NCI-H2227 (cell line): Measurements from ENCODE around the gene CFAP61.
"Not testable (repeated sequence)": the region's sequence is repeated elsewhere in the genome, so short reads cannot be mapped to it uniquely, and the experiment has no call there.

Source experiments
- DNase-seq: peaks from one replicate; lab custom pipeline; 2025; ENCODE audit not compliant: unreplicated experiment; lab: John Stamatoyannopoulos, UW

The CFAP61 gene

DNA sequence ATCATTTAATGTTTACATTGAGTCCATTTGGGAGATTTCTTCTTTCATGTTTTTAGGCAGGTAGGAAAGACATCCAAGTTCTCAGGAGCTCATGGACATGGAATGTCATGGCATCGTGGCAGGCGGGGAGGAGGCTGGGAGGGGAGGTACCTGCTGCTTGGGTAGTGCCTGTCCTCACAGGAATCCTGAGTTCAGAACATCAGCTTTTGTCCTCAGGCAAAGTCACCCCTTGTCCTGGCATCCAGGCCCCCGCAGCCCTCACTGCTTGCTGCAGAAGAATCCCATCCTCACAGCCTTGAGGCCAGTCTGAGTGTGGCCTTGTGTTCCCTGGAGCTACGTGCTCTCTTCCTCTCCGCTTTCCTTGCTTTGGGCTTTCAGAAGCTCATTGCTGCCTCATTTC is 157.4 kb downstream of the CFAP61 start:
- DNase-seq = no peak

DNA sequence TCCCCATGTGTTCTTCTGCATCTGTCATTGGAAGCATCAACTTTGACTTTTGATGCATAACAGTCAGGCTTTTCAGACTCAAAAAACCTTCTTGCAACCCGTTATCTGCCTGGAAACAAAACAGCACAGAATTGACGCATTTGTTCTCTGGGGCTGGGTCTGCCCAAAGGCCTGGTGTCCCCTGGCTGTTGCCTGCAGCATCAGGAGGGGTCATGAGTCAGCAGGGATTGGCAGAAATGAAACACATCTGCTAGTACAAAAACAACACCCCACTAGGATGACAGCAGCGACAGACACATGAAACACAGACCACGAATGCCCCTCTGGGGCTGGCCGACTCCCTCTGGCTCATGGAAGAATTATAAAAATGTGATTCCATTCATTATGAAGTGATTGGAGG is 158.0 kb downstream of the CFAP61 start:
- no peak for DNase-seq

DNA sequence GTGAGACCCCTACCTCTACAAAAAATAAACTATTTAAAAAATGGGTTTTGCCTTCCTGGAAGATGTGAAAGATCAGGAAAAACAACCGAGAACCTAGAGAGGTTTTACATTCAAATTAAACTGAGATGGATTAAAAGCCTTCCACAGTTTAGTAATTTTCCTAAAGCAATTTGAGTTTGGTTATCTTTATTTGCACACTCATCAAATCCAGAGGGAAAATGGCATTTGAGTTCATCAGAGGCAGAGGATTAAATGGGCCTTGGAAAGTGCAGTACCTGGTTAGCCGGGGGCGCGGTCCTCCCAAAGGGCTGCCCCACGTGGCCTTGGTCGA is 158.6 kb downstream of the CFAP61 start:
- DNase-seq = no peak

DNA sequence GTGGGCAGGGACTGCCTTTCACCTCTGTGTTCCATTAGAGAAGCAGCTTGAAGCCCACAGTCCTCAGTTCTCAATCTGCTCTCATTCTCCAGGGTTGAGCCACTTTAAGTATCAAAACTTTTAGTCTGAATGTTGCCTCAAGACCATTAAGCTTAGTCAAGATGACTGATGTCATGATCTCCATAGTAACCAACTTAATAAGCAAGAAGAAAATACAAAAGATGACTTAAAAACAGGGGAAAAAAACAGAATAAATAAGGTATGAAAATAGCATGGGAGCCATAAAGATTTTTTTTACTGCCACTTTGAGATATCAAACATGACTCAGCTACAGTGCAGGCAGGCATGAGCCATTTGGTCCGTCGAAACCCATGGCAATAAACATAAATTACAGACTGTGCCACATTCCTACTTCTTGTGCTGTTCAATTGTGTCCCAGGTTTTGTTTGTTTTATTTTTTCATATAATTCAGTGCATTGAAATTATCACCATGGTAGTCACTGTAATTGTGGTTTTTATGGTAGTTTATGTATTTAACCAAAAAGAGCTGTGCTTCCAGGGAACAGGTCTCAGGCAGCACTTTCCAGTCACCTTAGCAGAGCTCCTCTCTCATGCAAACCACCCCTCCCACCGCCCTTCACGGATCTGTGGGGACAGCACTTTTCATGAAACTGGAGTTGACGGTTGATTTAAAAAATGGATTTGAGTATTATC is 159.1 kb downstream of the CFAP61 start:
- DNase-seq = peak; percentile 69

DNA sequence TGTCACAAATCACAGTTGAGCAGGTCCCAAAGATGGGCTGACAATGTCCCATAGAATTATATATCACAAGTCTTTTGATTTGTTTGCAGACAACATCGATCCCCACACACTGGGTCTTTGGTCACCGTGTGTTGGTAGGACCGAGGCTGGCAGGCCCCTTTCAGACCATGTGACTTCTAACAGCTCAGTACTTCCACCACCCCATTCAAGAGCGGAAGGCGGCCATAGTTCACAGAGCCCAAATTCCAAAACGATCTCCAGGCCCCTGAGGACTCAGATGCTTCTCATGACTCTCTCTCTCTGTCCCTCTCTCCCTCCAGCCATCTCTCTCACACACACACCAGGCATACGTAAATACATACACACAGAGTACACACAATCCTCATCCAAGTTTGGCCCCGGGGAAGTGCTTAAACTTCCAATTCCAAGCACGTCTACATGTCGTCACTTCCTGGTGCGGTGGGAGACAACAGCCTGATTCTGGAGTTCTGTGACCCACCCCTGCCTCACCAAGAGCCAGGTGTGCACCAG is 159.7 kb downstream of the CFAP61 start:
- DNase-seq = no peak

DNA sequence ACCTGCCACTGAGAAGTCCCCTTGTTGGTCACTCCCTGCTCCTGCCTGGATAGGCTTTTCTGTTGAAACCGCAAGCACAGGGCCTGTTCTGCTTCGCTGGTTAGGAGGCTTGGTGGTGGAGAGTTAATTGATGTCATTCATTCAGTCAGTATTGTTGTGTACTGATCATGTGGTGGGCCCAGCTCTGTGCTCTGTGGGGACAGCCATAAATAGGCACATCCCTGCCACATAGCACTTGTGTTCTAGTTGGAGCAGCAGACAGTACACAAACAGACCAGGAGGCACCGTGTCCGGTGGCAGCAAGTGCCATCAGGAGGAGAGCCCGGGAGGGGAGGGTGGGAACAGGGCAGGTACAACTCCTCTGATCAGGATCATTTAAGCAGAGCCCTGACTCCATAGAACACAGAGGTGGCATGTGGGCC is 160.4 kb downstream of the CFAP61 start:
- DNase-seq = no peak

DNA sequence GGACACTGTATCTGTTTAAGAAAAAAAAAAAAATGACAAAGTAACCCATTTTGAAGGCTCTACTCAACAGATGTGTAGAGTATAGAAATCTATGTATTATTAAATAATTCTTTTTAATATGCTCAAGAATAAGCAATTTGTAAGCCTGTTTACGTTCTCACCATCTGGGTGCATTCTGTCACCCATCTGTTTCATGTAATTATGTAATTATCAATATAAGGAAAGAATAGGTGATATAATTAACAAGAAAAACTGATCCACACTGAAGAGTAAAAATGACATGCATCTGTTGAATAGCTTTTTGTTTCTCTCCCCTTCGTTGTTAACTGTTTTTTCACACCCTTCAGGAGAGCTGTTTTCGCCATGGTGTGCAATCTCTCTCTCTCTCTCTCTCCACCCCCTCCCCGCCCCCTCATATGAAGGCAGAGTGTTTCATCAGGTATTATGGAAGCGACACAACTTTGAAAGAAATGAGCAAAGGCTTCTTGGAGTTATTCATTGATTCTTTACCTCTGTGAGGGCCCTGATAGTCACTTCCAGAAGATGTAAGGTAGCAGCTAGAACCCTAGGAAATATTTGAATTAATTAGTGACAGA is 161.3 kb downstream of the CFAP61 start:
- no peak for DNase-seq

- peak; percentile 56 for DNase-seq
Observed at GRCh38 chr20:20214757-20215275, 162.5 kb downstream of the CFAP61 start.

GRCh38 chr20:20215976-20216727 is 163.8 kb downstream of the CFAP61 start:
- DNase-seq = peak; percentile 46

GRCh38 chr20:20216941-20217340 is 164.6 kb downstream of the CFAP61 start:
- DNase-seq = no peak

- no peak for DNase-seq
Observed at GRCh38 chr20:20217621-20218020, 165.3 kb downstream of the CFAP61 start.

DNA sequence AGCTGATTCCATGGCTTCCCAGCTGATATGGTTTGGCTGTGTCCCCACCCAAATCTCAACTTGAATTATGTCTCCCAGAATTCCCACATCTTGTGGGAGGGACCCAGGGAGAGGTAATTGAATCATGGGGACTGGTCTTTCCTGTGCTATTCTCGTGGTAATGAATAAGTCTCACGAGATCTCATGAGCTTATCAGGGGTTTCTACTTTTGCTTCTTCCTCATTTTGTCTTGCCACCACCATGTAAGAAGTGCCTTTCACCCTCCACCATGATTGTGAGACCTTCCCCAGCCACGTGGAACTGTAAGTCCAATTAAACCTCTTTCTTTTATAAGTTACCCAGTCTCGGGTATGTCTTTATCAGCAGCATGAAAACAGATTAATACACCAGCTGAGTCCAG is 165.8 kb downstream of the CFAP61 start:
- not testable (repeated sequence) for DNase-seq

DNA sequence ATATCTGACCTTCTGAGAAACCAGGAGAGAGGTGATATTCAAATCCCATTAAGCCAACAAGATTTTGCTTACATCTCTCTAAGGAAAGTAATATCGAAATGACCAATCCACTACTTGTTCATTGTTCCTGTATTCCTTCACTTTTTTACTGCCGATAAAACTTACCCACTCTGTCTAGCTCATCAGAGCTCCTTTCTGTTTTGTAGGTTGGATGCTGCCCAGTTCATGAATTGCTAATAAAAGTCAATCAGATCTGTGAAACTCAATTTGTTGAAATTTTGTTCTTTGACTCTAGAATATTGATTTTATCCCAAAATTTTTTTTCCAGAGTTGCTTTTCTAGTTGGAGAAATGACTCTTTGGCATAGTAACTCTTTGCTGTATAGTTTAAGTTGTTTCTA is 166.7 kb downstream of the CFAP61 start:
- DNase-seq = no peak

DNA sequence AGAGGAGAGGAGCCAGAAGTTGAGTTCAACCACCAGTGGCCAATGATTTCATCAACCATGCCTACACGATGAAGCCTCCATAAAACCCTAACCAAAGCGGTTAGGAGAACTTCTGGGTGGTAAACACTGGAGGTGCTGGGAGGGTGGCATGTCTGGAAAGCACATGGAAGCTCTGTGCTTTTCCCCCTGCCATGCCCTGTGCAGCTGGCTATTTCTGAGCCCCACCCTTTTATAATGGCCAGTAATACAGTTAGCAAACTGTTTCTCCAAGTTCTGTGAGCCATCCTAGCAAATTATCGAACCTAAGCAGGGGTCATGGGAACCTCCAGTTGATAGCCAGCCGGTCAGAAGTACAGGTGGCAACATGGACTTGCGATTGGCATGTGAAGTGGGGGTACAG is 167.8 kb downstream of the CFAP61 start:
- DNase-seq = no peak

- peak; percentile 24 for DNase-seq
Observed at GRCh38 chr20:20223981-20224380, 171.6 kb downstream of the CFAP61 start.

DNA sequence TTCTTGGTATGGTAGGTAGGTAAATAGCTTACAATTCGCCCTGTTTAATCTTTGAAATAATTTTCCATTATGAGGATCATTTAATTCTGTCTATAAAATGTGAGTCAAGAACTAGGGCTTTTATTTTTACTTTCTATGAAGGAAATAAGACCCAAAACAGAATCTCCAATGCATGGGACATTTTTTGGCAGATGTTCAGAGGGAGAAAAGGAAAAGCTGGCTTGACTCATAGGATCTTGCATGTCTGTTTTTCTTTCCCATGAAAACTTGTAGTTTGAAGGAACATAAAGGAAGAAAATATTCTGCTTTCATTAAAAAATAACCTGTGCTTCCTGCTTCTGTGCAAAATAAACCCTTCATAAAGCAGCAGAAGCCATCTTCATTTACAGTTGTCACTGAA is 172.5 kb downstream of the CFAP61 start:
- no peak for DNase-seq

GRCh38 chr20:20225325-20226043 is 173.2 kb downstream of the CFAP61 start:
- peak; percentile 80 for DNase-seq

- no peak for DNase-seq
Observed at GRCh38 chr20:20226554-20226953, 174.2 kb downstream of the CFAP61 start.

DNA sequence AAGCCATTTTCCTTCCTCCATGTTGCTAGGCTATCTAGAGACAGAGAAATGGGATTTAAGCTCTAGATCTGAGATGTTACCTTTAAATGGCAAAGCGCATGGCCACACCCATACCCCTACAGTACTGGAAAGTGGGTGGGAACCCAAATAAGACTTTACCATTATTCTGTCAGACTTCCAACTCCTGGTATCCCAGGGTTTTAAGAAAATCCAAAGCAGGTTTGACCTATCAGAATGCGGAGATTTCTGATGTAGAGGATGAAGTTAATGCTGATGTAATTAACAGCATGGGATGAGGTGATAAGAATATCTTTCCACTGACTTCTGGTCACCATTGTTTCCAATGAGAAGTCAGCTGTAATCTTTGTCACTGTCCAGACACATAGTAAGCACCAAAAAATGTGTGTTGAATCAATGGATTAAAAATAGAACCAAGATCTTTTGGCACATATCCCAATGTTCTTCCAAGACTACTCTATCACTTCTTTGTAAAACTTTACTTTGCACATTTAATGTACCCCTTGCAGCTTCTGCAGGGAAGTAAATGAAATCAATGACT is 174.8 kb downstream of the CFAP61 start:
- DNase-seq = no peak

DNA sequence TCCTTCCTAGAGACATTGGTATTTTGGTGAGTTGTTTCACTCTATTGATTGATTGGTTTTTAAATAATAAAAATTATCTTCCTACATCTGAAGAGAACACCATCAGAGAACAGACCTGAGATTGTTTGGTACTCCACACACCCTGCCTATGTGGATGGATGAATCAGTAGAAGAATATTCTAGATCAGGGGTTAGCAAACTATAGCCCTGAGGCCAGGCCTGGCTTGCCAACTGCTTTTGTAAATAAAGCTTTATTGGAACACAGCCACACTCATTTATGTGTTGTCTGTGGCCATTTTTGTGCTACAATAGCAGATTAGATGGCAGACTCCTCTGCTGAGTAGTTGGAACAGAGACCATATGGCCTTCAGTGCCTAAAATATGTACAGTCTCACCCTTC is 176.0 kb downstream of the CFAP61 start:
- DNase-seq = no peak

DNA sequence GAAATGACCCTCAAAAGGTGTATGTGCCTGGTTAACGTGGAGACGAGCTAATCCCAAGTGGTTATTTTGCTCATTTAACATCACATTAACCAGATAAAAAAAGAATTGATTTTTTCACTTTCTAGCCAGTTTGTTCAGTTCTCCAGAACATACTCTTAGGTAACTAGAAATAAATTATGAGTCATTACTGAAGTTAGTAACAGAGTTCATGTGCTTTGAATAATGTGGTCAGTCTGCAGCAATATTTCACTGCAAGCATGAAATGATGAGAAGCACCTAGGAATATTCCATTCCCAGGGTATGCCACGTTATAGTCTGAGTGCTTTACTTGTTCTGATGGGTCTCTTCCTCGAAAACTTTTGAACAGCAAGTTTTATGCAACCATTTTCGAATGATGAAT is 177.3 kb downstream of the CFAP61 start:
- DNase-seq = no peak
